HG02678 (cell line): Measurements from ENCODE around the gene RADIL.
"Not testable (repeated sequence)": the region's sequence is repeated elsewhere in the genome, so short reads cannot be mapped to it uniquely, and the experiment has no call there.

Experiments used
- ATAC-seq: cut with Tn5 transposase; IDR thresholded peaks from one replicate; pipeline ENCODE4 v1.9.1; 2021; ENCODE audit warnings: mild to moderate bottlenecking, moderate library complexity; ENCODE audit not compliant: unreplicated experiment

The RADIL gene

GRCh38 chr7:4883372-4884144, at the start of gene RADIL:
Gene RADIL, minus strand, starts transcription at chr7:4883716. Its CDS starts 5,577 bp downstream, at chr7:4878139.
- no peak for ATAC-seq

GRCh38 chr7:4931943-4932342, 48.4 kb upstream of the RADIL start:
- ATAC-seq: no peak

GRCh38 chr7:4929005-4929404, 45.5 kb upstream of the RADIL start:
- ATAC-seq: no peak

- ATAC-seq: no peak
These were observed 44.9 kb upstream of the RADIL start for GRCh38 chr7:4928445-4928844.

- ATAC-seq: no peak
These were observed 36.7 kb upstream of the RADIL start for GRCh38 chr7:4919969-4920766.

- no peak for ATAC-seq
These were observed 32.6 kb upstream of the RADIL start for GRCh38 chr7:4916113-4916512.

- ATAC-seq: no peak
These were observed 27.8 kb upstream of the RADIL start for GRCh38 chr7:4911111-4911828.

GRCh38 chr7:4906682-4907081, 23.2 kb upstream of the RADIL start:
- no peak for ATAC-seq

GRCh38 chr7:4905171-4905570, 21.7 kb upstream of the RADIL start:
- ATAC-seq: no peak

GRCh38 chr7:4904346-4904745, 20.8 kb upstream of the RADIL start:
- ATAC-seq: no peak

GRCh38 chr7:4895766-4896165, 12.2 kb upstream of the RADIL start:
- no peak for ATAC-seq

GRCh38 chr7:4894482-4894881, 11.0 kb upstream of the RADIL start:
- ATAC-seq: no peak

- ATAC-seq: no peak
These were observed 10.5 kb upstream of the RADIL start for GRCh38 chr7:4893929-4894475.

- not testable (repeated sequence) for ATAC-seq
These were observed 9.7 kb upstream of the RADIL start for GRCh38 chr7:4893188-4893587.

- ATAC-seq: not testable (repeated sequence)
These were observed 8.0 kb upstream of the RADIL start for GRCh38 chr7:4891522-4891921.

- no peak for ATAC-seq
These were observed 6.2 kb upstream of the RADIL start for GRCh38 chr7:4889682-4890081.

GRCh38 chr7:4888161-4888560, 4.6 kb upstream of the RADIL start:
- ATAC-seq: no peak

- ATAC-seq: no peak
These were observed 3.2 kb upstream of the RADIL start for GRCh38 chr7:4886671-4887070.

- ATAC-seq: no peak
These were observed 1.8 kb upstream of the RADIL start for GRCh38 chr7:4885317-4885807.

- no peak for ATAC-seq
These were observed 648 bp upstream of the RADIL start for GRCh38 chr7:4884164-4884563.

- no peak for ATAC-seq
These were observed 514 bp downstream of the RADIL start for GRCh38 chr7:4883033-4883371.
